Naive B cell (primary cell): ENCODE measurements around the gene TUBB6. TPM values are rescaled to one million over a fixed set of nuclear protein-coding genes. Genes with fewer than 3 reads are reported as not detected.

Experiments
- ATAC-seq, 2 donors: fragments of 150-1000 bp; cut with Tn5 transposase; 2 replicates each; pipeline ENCODE4 v1.10.0; 2021; ENCODE audit warnings: low read depth in 2 of 2, mild to moderate bottlenecking in 2 of 2, moderate library complexity in 2 of 2
- DNase-seq: peaks from one replicate; pipeline ENCODE4 v3.0.0; 2022
- H3K27ac Mint-ChIP-seq, 6 donors: one replicate each; pipeline ENCODE4 v1.8.0; 2020 to 2022; ENCODE audit warnings: mild to moderate bottlenecking in 6 of 6, mixed read lengths in 6 of 6, moderate library complexity in 5 of 6, inconsistent platforms in 2 of 6
- H3K27me3 Mint-ChIP-seq, 3 donors: one replicate each; pipeline ENCODE4 v1.8.0; 2021 to 2022; ENCODE audit warnings: mixed read lengths in 3 of 3, mild to moderate bottlenecking in 1 of 3
- H3K36me3 Mint-ChIP-seq, 2 donors: one replicate each; pipeline ENCODE4 v1.8.0; 2020 to 2022; ENCODE audit warnings: mixed read lengths in 2 of 2, inconsistent platforms in 1 of 2, mild to moderate bottlenecking in 1 of 2
- H3K4me1 Mint-ChIP-seq, 3 donors: one replicate each; pipeline ENCODE4 v1.8.0; 2020 to 2022; ENCODE audit warnings: mixed read lengths in 3 of 3, inconsistent platforms in 1 of 3, mild to moderate bottlenecking in 1 of 3, moderate library complexity in 1 of 3
- H3K4me3 Mint-ChIP-seq, 8 donors: one replicate each; pipeline ENCODE4 v1.8.0; 2020 to 2022; ENCODE audit warnings: mild to moderate bottlenecking in 8 of 8, mixed read lengths in 8 of 8, moderate library complexity in 8 of 8, inconsistent platforms in 2 of 8
- H3K9me3 Mint-ChIP-seq, 7 donors: one replicate each; pipeline ENCODE4 v1.8.0; 2020 to 2022; ENCODE audit warnings: mixed read lengths in 7 of 7, mild to moderate bottlenecking in 5 of 7, inconsistent platforms in 2 of 7, moderate library complexity in 1 of 7
- polyA plus RNA-seq, 6 donors: library from polyadenylated mRNA; unstranded; fragments of 300-500 nt; fragmentation: Illumina TruSeq; gene quantifications; one replicate each; pipeline ENCODE4 v1.2.3, GENCODE V29; 2021; ENCODE audit warnings: low read depth in 6 of 6

The TUBB6 gene
- 10 to 100 TPM; 28.3 to 56.7 (median 43.6) TPM for polyA plus RNA-seq

GRCh38 chr18:12307701-12308385, at the start of gene TUBB6:
TSS of gene TUBB6 (plus strand) at chr18:12308241. CDS start at chr18:12308293, 52 bp downstream.
- H3K4me1 Mint-ChIP-seq, result peaks cover 13 to 28% (median 22%) of the 10 kb centered on the region in 3 donors
- DNase-seq (peak; percentile 61), ATAC-seq (peak; percentile 72 to 73)
- peaks cover 8 to 10% of the 10 kb centered on the region in 2 donors for H3K36me3 Mint-ChIP-seq
- peak within 1 kb of the TSS; percentile 61 to 96 (median 84) for H3K27ac Mint-ChIP-seq
- peaks cover 12 to 22% (median 13%) of the 10 kb centered on the region in 3 donors for H3K27me3 Mint-ChIP-seq
- H3K4me3 Mint-ChIP-seq, result peak within 1 kb of the TSS; percentile 82 to 97 (median 92)
- peaks cover 0 to 16% (median 7%) of the 10 kb centered on the region in 7 donors for H3K9me3 Mint-ChIP-seq

- Mint-ChIP-seq H3K27me3 (peaks cover 38 to 56% (median 50%) of the 10 kb centered on the region in 3 donors), H3K4me1 (peaks cover 0 to 1% (median 0%) of the 10 kb centered on the region in 3 donors), H3K36me3 (no peaks in the 10 kb centered on the region), H3K9me3 (no peaks in the 10 kb centered on the region), H3K27ac (peak overlapping the region in 1 of 6 donors; percentile 59), H3K4me3 (no peak overlapping the region)
- no peak for ATAC-seq
- no peak for DNase-seq
Measured at GRCh38 chr18:12258719-12259705, 49.0 kb upstream of the TUBB6 start.

- Mint-ChIP-seq H3K4me1 (no peaks in the 10 kb centered on the region), H3K4me3 (no peak overlapping the region), H3K36me3 (no peaks in the 10 kb centered on the region), H3K27ac (no peak overlapping the region), H3K9me3 (no peaks in the 10 kb centered on the region), H3K27me3 (peaks cover 16 to 24% (median 19%) of the 10 kb centered on the region in 3 donors)
- no peak for DNase-seq
- no peak for ATAC-seq
Measured at GRCh38 chr18:12262748-12263147, 45.3 kb upstream of the TUBB6 start.

- no peaks in the 10 kb centered on the region for H3K9me3 Mint-ChIP-seq
- ATAC-seq, result no peak
- H3K4me1 Mint-ChIP-seq, result no peaks in the 10 kb centered on the region
- no peak for DNase-seq
- H3K27me3 Mint-ChIP-seq, result peaks cover 10 to 12% (median 11%) of the 10 kb centered on the region in 3 donors
- H3K27ac Mint-ChIP-seq, result peak overlapping the region in 1 of 6 donors; percentile 26
- H3K4me3 Mint-ChIP-seq, result no peak overlapping the region
- H3K36me3 Mint-ChIP-seq, result no peaks in the 10 kb centered on the region
Measured at GRCh38 chr18:12264864-12265263, 43.2 kb upstream of the TUBB6 start.

GRCh38 chr18:12271376-12272235, 36.4 kb upstream of the TUBB6 start:
- Mint-ChIP-seq H3K36me3 (no peaks in the 10 kb centered on the region), H3K4me1 (peaks cover 0 to 9% (median 6%) of the 10 kb centered on the region in 3 donors), H3K4me3 (peak overlapping the region; percentile 51 to 86 (median 70)), H3K9me3 (no peaks in the 10 kb centered on the region), H3K27me3 (peaks cover 4 to 17% (median 14%) of the 10 kb centered on the region in 3 donors), H3K27ac (peak overlapping the region in 2 of 6 donors; percentile 60 to 77)
- DNase-seq (peak; percentile 36), ATAC-seq (peak; percentile 61 to 83)

GRCh38 chr18:12274793-12275192, 33.2 kb upstream of the TUBB6 start:
- Mint-ChIP-seq H3K36me3 (no peaks in the 10 kb centered on the region), H3K27ac (no peak overlapping the region), H3K27me3 (peaks cover 0 to 25% (median 22%) of the 10 kb centered on the region in 3 donors), H3K9me3 (no peaks in the 10 kb centered on the region), H3K4me1 (peaks cover 0 to 9% (median 6%) of the 10 kb centered on the region in 3 donors), H3K4me3 (no peak overlapping the region)
- ATAC-seq (no peak), DNase-seq (no peak)

- H3K4me1 Mint-ChIP-seq, result peaks cover 0 to 9% (median 0%) of the 10 kb centered on the region in 3 donors
- H3K4me3 Mint-ChIP-seq, result no peak overlapping the region
- H3K27me3 Mint-ChIP-seq, result peaks cover 0 to 25% (median 14%) of the 10 kb centered on the region in 3 donors
- no peaks in the 10 kb centered on the region for H3K36me3 Mint-ChIP-seq
- ATAC-seq (no peak), DNase-seq (no peak)
- H3K9me3 Mint-ChIP-seq, result no peaks in the 10 kb centered on the region
- H3K27ac Mint-ChIP-seq, result peak overlapping the region in 1 of 6 donors; percentile 33
Measured at GRCh38 chr18:12276736-12277554, 31.1 kb upstream of the TUBB6 start.

GRCh38 chr18:12278215-12278671, 29.8 kb upstream of the TUBB6 start:
- DNase-seq, result no peak

GRCh38 chr18:12278741-12279682, 29.0 kb upstream of the TUBB6 start:
- no peaks in the 10 kb centered on the region for H3K9me3 Mint-ChIP-seq
- no peaks in the 10 kb centered on the region for H3K4me1 Mint-ChIP-seq
- peaks cover 2 to 33% (median 25%) of the 10 kb centered on the region in 3 donors for H3K27me3 Mint-ChIP-seq
- H3K36me3 Mint-ChIP-seq, result no peaks in the 10 kb centered on the region
- H3K27ac Mint-ChIP-seq, result no peak overlapping the region
- H3K4me3 Mint-ChIP-seq, result no peak overlapping the region
- ATAC-seq, result no peak
- no peak for DNase-seq

More at GRCh38 chr18:12278215-12278671, 29.8 kb upstream of the TUBB6 start:
- Mint-ChIP-seq H3K9me3 (no peaks in the 10 kb centered on the region), H3K4me3 (no peak overlapping the region), H3K27ac (peak overlapping the region in 1 of 6 donors; percentile 56), H3K4me1 (no peaks in the 10 kb centered on the region), H3K36me3 (no peaks in the 10 kb centered on the region), H3K27me3 (peaks cover 0 to 29% (median 21%) of the 10 kb centered on the region in 3 donors)
- no peak for ATAC-seq

- no peaks in the 10 kb centered on the region for H3K9me3 Mint-ChIP-seq
- H3K27me3 Mint-ChIP-seq, result peaks cover 6 to 41% (median 28%) of the 10 kb centered on the region in 3 donors
- no peaks in the 10 kb centered on the region for H3K36me3 Mint-ChIP-seq
- no peak for ATAC-seq
- DNase-seq, result no peak
- no peak overlapping the region for H3K4me3 Mint-ChIP-seq
- H3K27ac Mint-ChIP-seq, result peak overlapping the region in 1 of 6 donors; percentile 60
- H3K4me1 Mint-ChIP-seq, result no peaks in the 10 kb centered on the region
Measured at GRCh38 chr18:12279781-12280531, 28.1 kb upstream of the TUBB6 start.

- no peak for ATAC-seq
- Mint-ChIP-seq H3K27ac (no peak overlapping the region), H3K4me1 (no peaks in the 10 kb centered on the region), H3K4me3 (no peak overlapping the region), H3K9me3 (no peaks in the 10 kb centered on the region), H3K36me3 (no peaks in the 10 kb centered on the region), H3K27me3 (peaks cover 6 to 29% (median 28%) of the 10 kb centered on the region in 3 donors)
- no peak for DNase-seq
Measured at GRCh38 chr18:12281861-12282260, 26.2 kb upstream of the TUBB6 start.
